Left renal pelvis (tissue), 4 donors: ENCODE measurements around the gene BCO1. TPM values are rescaled to one million over a fixed set of nuclear protein-coding genes. Genes with fewer than 3 reads are reported as not detected.

Experiments used
- DNase-seq, 4 donors: peaks; one replicate each; pipeline ENCODE4 v3.0.0-alpha.2; 2013; ENCODE audit warnings: low read depth in 4 of 4, low spot score in 3 of 4
- polyA plus RNA-seq, 4 donors: library from polyadenylated mRNA; unstranded; fragments of 120-200 nt; gene quantifications; one replicate each; pipeline ENCODE4 v1.2.1, GENCODE V29; 2013; ENCODE audit not compliant: insufficient read length in 4 of 4

The BCO1 gene
- polyA plus RNA-seq, 4 donors: 2.0 to 2.6 (median 2.5) TPM; not detected in 1

- no peak for DNase-seq
Observed at GRCh38 chr16:81273223-81273950, 34.9 kb downstream of the BCO1 start.

GRCh38 chr16:81275064-81275532 lies 36.6 kb downstream of the BCO1 start:
- DNase-seq: no peak

GRCh38 chr16:81275795-81276194 lies 37.3 kb downstream of the BCO1 start:
- DNase-seq: no peak

GRCh38 chr16:81276323-81276722 lies 37.8 kb downstream of the BCO1 start:
- no peak for DNase-seq

GRCh38 chr16:81277541-81278080 lies 39.1 kb downstream of the BCO1 start:
- no peak for DNase-seq

- DNase-seq: no peak
Observed at GRCh38 chr16:81278526-81278925, 40.0 kb downstream of the BCO1 start.

GRCh38 chr16:81279392-81279791 lies 40.9 kb downstream of the BCO1 start:
- DNase-seq: no peak

GRCh38 chr16:81280393-81280792 lies 41.9 kb downstream of the BCO1 start:
- no peak for DNase-seq

- no peak for DNase-seq
Observed at GRCh38 chr16:81283044-81283443, 44.6 kb downstream of the BCO1 start.

- DNase-seq: no peak
Observed at GRCh38 chr16:81284995-81285600, 46.6 kb downstream of the BCO1 start.

- DNase-seq: no peak
Observed at GRCh38 chr16:81286190-81286589, 47.7 kb downstream of the BCO1 start.

- no peak for DNase-seq
Observed at GRCh38 chr16:81291117-81291516, 52.6 kb downstream of the BCO1 start.

GRCh38 chr16:81292936-81293335 lies 54.4 kb downstream of the BCO1 start:
- no peak for DNase-seq

GRCh38 chr16:81293909-81294802 lies 55.7 kb downstream of the BCO1 start:
- DNase-seq: no peak

- DNase-seq: no peak
Observed at GRCh38 chr16:81296631-81297030, 58.1 kb downstream of the BCO1 start.

GRCh38 chr16:81307770-81308169 lies 69.3 kb downstream of the BCO1 start:
- no peak for DNase-seq

GRCh38 chr16:81310045-81310644 lies 71.7 kb downstream of the BCO1 start:
- DNase-seq: no peak

GRCh38 chr16:81311762-81312161 lies 73.3 kb downstream of the BCO1 start:
- DNase-seq: no peak

GRCh38 chr16:81313701-81314602 lies 75.5 kb downstream of the BCO1 start:
- DNase-seq: peak in 1 of 4 donors; percentile 4
